WI38 (cell line): ENCODE results near the gene EPAS1.

Source experiments
- H3K4me3 ChIP-seq: 2 replicates; pipeline ENCODE4 v1.5.1; 2011; ENCODE audit warnings: low read depth, mild to moderate bottlenecking, control low read depth, low read length
- TF ChIP-seq, protein P1 (sequence below): IDR thresholded peaks from 2 replicates; pipeline ENCODE4 v1.5.1; 2012; ENCODE audit warnings: low read depth, mild to moderate bottlenecking, control low read depth, low read length

The EPAS1 gene

GRCh38 chr2:46383113-46383395, 85.8 kb downstream of the EPAS1 start:
- no peak overlapping the region for H3K4me3 ChIP-seq
- TF ChIP-seq, protein P1, sequence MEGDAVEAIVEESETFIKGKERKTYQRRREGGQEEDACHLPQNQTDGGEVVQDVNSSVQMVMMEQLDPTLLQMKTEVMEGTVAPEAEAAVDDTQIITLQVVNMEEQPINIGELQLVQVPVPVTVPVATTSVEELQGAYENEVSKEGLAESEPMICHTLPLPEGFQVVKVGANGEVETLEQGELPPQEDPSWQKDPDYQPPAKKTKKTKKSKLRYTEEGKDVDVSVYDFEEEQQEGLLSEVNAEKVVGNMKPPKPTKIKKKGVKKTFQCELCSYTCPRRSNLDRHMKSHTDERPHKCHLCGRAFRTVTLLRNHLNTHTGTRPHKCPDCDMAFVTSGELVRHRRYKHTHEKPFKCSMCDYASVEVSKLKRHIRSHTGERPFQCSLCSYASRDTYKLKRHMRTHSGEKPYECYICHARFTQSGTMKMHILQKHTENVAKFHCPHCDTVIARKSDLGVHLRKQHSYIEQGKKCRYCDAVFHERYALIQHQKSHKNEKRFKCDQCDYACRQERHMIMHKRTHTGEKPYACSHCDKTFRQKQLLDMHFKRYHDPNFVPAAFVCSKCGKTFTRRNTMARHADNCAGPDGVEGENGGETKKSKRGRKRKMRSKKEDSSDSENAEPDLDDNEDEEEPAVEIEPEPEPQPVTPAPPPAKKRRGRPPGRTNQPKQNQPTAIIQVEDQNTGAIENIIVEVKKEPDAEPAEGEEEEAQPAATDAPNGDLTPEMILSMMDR = no peak

DNA sequence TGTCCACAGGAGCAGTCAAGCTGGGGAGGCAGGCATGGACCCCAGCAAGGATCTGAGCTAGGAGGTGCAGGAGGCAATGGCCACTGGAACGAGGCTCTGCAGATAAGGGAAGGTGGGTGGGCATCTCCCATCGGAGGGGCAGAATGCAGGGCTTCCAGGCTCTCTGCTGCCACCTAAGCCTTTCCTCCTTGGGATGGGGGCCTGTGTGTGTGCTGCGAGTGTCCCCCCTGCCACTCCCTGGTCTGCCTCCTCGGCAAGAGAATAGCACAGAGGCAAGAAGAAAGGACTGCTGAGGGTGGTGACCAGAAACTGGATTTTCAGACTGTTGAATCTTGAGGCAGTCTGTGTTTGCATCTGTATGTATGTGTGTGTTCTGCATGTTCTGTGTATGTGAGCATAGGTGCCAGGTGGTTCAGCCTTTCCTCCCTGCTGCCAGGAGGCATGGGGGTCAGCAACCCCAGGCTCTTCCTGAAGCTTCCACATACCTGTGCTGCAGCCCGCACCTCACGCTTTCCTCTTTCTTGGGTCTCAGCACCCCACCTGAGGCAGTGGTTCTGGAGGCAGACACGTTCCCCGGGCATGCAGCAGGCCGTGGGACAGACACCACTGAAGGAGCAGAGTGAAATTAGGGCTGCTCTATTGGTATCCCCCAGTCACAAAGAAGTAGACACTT, 86.7 kb downstream of the EPAS1 start:
- H3K4me3 ChIP-seq = no peak overlapping the region
- TF ChIP-seq, protein P1 = no peak

GRCh38 chr2:46384457-46384815, 87.2 kb downstream of the EPAS1 start:
- TF ChIP-seq, protein P1 = no peak
- H3K4me3 ChIP-seq = no peak overlapping the region

GRCh38 chr2:46385786-46386577, 88.8 kb downstream of the EPAS1 start:
- TF ChIP-seq, protein P1 = no peak
- no peak overlapping the region for H3K4me3 ChIP-seq

- TF ChIP-seq, protein P1 = no peak
- no peak overlapping the region for H3K4me3 ChIP-seq
Measured at GRCh38 chr2:46386763-46387162, 89.6 kb downstream of the EPAS1 start.

GRCh38 chr2:46387292-46387691, 90.1 kb downstream of the EPAS1 start:
- no peak overlapping the region for H3K4me3 ChIP-seq
- TF ChIP-seq, protein P1 = no peak

- H3K4me3 ChIP-seq = no peak overlapping the region
- TF ChIP-seq, protein P1 = no peak
Measured at GRCh38 chr2:46387886-46388515, 90.8 kb downstream of the EPAS1 start.
